Endometrial microvascular endothelial cells (primary cell): ENCODE measurements around the gene NID2. TPM values are rescaled to one million over a fixed set of nuclear protein-coding genes. Genes with fewer than 3 reads are reported as not detected.

Source experiments
- in situ Hi-C: cut with HindIII; loops from 2 replicates; pipeline ENCODE4 v1.10.0; 2017; ENCODE audit warnings: low sequenced_read_pairs, low pct_unique_long_range_greater_than_20kb; ENCODE audit errors: inconsistent ontology term
- total RNA-seq: library from RNA; depleted of rRNA; stranded (reverse); fragments of >200 nt; gene quantifications from one replicate; pipeline ENCODE4 v1.2.3, GENCODE V29; 2015; ENCODE audit errors: inconsistent ontology term

The NID2 gene
- total RNA-seq, 1 donor from 2014 or later, result 3.9 TPM

GRCh38 chr14:52080808-52081755 is 12.2 kb upstream of the NID2 start:
- in situ Hi-C loops, result no loop called here

DNA sequence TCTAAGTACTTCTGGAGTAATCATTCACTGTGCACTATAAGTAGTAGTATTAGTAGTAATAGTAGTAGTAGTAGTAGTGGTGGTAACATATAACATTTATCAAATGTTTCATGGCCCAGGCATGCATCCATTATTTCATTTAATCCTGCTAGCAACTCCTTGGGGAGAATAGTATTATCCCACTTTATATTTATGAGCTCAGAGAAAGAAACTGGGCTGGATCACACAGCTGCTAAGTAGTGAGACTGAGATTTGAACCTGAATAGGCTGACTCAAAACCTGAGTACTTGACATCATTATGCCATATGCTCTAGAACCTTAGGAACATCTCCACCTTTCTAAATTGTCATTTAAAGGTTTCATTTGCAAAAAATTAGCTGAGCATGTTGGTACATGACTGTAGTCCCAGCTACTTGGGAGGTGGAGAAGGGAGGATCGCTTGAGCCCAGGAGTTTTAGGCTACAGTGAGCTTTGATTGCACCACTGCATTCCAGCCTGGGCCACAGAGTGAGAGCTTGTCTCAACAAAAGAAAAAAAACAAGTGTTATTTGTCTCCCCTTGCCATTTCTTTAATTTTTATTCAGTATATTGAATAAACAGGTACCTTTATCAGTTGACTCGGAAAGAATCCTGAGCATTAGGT is 11.4 kb upstream of the NID2 start:
- in situ Hi-C loops, result no loop called here

DNA sequence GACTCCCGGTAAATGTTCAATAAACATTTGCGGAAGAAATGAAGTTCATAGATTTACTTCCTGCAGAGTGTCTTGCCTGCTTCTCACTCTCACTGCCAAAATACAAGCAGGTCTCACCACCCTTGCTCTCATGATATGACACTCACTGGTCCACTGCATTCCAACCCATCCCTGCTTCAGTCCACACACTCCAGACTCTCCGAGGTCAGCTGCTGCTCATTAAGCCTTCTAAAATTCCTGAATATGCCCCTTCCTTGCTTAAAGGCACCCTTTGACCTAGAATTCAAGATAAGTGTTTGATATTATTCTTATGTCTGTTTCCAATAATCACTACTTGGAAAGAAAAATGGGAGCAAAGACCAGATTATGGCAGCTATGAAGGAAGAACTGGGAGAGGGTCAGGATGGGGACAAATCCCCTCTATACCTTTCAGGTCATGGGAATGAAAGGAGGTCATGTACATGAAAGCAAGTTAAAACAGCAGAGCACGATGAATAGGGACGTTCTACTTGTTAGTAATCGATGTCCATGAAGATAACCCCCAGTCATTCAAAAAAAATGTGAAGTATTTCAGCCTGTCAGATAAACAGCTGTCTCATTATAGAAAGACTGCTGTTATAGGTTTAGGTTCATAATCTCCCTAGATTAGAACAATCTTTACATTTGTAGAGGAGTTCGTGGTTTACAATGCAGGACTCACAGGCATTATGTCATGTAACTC is 10.5 kb upstream of the NID2 start:
- in situ Hi-C loops, result no loop called here

- in situ Hi-C loops, result no loop called here
Measured at GRCh38 chr14:52078721-52079120, 9.9 kb upstream of the NID2 start.

- in situ Hi-C loops, result no loop called here
Measured at GRCh38 chr14:52078095-52078531, 9.3 kb upstream of the NID2 start.

GRCh38 chr14:52077256-52077979 is 8.6 kb upstream of the NID2 start:
- in situ Hi-C loops, result no loop called here

DNA sequence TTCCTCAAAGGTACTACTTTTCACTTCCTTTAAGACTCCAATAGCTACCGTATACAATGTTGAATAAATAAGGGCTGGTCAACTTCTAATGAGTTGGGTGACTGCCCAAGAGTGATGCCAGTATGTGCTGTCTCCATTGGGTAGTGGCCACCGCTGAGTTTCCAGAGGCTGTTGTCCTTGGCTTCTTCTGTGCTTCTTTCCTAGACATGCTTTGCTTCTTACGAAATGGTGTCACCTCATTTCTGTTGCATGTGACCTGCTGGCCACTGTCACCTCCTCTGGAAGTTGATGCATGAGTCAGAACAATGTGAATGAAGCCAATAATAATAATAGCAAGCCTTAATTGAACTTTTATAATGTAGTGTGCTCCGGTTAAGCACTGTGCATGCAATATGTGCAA is 7.5 kb upstream of the NID2 start:
- in situ Hi-C loops, result no loop called here

- in situ Hi-C loops, result no loop called here
Measured at GRCh38 chr14:52075371-52075770, 6.5 kb upstream of the NID2 start.

- in situ Hi-C loops, result no loop called here
Measured at GRCh38 chr14:52073251-52073650, 4.4 kb upstream of the NID2 start.

GRCh38 chr14:52072266-52072780 is 3.5 kb upstream of the NID2 start:
- in situ Hi-C loops, result no loop called here

DNA sequence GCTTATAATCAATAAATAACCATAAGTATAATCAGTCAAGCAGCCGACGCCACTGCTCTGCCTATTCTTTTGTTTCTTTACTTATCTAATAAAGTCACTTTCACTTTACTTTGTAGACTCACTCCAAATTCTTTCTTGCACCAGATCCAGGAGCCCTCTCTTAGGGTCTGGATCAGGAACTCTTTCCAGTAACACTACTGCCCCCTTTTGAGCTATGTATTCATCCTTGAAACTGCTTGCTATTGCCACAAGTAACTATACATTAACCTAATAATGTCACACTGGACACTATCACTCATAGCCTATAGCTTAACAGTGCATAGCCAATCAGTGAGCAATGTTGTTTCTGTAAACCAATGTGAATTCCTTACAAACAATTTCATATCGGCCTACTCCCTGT is 2.8 kb upstream of the NID2 start:
- in situ Hi-C loops, result no loop called here

DNA sequence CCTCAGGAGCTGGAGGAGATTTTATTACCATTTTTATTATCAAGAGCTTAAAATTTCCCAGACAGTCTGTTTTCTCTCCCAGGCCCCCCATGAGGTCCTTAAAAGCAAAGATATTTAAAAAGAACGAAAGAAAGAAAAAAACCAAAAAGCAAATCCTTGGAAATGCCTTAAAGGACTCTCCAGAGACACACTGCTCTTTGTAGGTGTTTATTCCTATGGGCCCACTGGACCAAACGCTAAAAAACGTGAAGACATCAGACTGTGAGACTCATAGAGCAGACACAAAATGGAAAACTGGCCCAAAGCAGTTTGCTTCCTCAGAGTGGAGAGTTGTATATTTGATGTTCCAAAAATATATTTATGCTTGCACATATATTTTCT is 1.2 kb upstream of the NID2 start:
- in situ Hi-C loops, result no loop called here

DNA sequence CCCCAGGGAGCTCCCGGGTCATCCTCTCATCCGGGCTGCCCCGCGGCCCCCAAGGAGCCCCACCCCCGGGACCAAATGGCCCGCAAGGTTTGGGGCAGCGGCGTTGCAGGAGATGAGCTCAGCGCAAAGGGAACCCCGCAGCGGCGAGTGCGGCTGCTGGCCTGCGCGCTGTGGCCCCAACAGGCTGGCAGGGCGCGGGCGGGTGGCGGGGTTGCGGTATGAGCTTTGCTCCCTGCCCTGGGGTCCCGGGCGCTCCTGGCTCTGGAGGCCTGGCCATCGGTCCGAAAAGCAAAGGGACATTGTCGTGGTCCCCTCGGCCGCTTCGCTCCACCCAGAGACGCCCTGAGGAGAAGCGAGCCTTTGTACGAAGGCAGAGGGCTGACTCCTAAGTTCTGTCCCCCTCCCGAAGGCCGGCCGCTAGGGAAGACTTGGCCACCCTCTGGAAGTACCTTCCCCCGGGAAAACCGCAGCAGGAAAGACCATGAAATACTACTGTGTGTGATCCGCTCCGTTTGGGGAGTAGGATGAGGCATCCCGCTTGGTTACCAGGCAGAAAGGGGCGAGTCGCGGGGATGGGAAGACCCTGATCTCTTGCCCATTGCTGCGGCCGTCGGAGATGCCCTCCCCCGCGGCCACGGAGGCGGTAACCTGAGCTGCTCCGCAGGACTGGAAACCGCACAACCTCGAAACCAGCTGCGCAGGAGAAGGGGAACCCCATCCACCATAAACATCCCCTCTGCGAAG is 620 bp upstream of the NID2 start:
- in situ Hi-C loops, result no loop called here

DNA sequence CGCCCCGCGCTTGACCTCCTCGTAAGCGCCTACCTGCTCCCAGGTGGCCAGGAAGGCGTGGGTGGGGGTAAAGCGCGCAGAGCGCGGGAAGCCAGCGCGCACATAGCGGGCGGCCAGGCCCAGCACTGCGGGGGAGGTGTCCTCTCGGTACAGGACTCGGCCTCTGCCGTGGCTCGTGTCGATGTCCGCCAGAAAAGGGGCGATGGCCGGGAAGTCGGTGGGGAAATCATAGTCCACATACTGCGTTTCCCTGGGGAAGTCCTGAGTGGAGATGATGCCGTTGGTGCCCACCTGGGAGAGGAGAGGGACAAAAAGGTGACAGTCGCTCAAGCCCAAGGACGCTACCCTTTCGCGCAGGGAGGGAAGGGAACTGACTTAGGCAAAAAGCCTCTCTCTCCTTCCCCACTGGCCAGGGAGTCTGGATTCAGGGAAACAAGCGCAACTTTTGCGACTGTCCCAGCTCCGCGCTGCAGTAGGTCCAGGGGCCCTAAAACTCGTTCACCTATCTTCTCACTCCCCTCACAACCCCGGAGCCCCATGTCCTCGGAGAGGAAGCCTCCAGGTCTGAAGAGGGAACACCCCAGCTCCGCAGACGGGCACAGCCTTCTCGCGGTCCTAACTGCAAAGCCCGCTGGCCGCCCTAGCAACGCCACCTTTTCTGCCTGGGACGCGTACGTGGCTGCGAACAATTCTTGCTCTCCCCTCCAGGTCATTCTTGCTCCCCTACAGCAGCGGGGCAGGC is 815 bp downstream of the NID2 start:
- in situ Hi-C loops, result no loop called here

DNA sequence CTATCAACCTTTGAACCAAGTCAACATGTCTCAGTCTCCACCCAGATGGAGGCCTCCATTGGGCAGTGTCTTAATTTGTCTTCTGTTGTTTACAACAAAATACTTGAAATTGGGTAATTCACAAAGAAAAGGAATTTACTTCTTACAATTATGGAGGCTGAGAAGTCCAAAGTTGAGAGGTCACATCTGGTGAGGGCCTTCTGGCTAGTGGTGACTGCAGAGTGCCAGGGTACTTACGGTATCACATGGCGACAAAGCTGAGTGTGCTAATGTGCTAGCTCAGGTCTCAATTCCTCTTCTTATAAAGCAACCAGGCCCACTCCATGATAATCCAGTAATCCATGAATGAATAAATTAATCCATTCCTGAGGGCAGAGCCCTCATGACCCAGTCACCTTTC is 4.7 kb downstream of the NID2 start:
- in situ Hi-C loops, result no loop called here

- in situ Hi-C loops, result no loop called here
Measured at GRCh38 chr14:52063052-52063462, 5.8 kb downstream of the NID2 start.

DNA sequence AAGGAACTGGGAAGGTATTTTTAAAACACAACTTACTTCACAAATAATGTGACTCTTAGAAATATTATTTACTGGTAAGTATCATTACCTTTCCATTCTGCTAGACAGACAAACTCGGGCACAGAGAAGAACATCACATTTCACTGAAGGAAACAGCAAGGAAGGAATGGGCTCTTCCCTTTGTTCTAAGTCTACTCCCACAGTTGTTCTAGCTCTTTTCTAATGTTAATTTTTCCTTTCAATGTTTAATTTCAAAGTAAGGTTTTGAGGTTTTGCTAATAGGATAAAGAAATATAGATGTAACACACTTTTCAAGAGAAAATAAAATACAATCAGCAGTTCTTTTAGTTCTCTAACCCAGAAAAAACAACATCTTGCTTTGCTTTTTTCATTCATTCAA is 7.0 kb downstream of the NID2 start:
- in situ Hi-C loops, result no loop called here

GRCh38 chr14:52061390-52061789 is 7.5 kb downstream of the NID2 start:
- in situ Hi-C loops, result no loop called here
